Motor neuron (in vitro differentiated cells): ENCODE data around the gene SESN3. TPM values are rescaled to one million over a fixed set of nuclear protein-coding genes. Genes with fewer than 3 reads are reported as not detected.
A peak's percentile ranks its signal among the peaks of the same experiment; 100 is the strongest.

Experiments used
- ATAC-seq, 8 experiments: fragments of 200-7000 bp; cut with Tn5 transposase; replicated peaks in 6 of 8; 2 replicates each; pipeline ENCODE4 v1.8.0; 2021; ENCODE audit warnings: mild to moderate bottlenecking in 8 of 8, moderate library complexity in 8 of 8
- H3K27ac ChIP-seq, 2 donors: fragments of 250-450 bp; sonication (Bioruptor Pico); 2 replicates each; pipeline ENCODE4 v1.9.0; 2021; ENCODE audit warnings: antibody characterized with exemption in 2 of 2, mild to moderate bottlenecking in 2 of 2, moderate library complexity in 1 of 2
- H3K4me1 ChIP-seq, 2 donors: fragments of 250-450 bp; sonication (Bioruptor Pico); replicated peaks in 1 of 2; 2 replicates each; pipeline ENCODE4 v1.6.1; 2021; ENCODE audit warnings: antibody characterized with exemption in 2 of 2, mild to moderate bottlenecking in 2 of 2, moderate library complexity in 1 of 2
- H3K4me3 ChIP-seq, 5 donors: fragments of 250-450 bp; sonication (Bioruptor Pico); 2 replicates each; pipeline ENCODE4 v1.9.0; 2021; ENCODE audit warnings: antibody characterized with exemption in 5 of 5, mild to moderate bottlenecking in 5 of 5, moderate library complexity in 4 of 5
- WGBS, 10 experiments: fragments of 450-650 bp; shearing (Covaris generic); methylation state at CpG; one replicate each; pipeline ENCODE4 v1.0.0; 2022; 5-methylcytosine and 5-hydroxymethylcytosine counted together
- in situ Hi-C, 9 experiments: fragments of 400-800 bp; cut with MboI; loops; one replicate each; pipeline ENCODE4 v1.15.0; 2021; ENCODE audit warnings: low sequenced_read_pairs in 9 of 9, low pct_unique_long_range_greater_than_20kb in 2 of 9; ENCODE audit not compliant: unreplicated experiment in 9 of 9
- total RNA-seq, 8 experiments: library from RNA; unstranded; fragments of 300-600 nt; gene quantifications; 2 replicates each; pipeline versions ENCODE4 v1.2.3 to v1.2.4, GENCODE V29; 2022

SESN3 gene
- total RNA-seq, 8 experiments from 2014 or later, result 21.6 to 305 (median 82.1) TPM

GRCh38 chr11:95245038-95245437 is 14.0 kb upstream of the SESN3 start:
- WGBS, 10 experiments, result 0 to 100% (median 63%) methylated on average over 1 to 2 of the region's 3 CpGs; no CpG with 5 or more reads in 3 of the 10 experiments
- no peak overlapping the region for H3K27ac ChIP-seq
- ATAC-seq, result peak in 7 of 8 experiments; percentile 81 to 88 (median 85)
- in situ Hi-C loops, result loop anchor here in 1 of 9 experiments (25.0 kb wide), 1 partner anchor 317 kb away; no protein-coding TSS in a partner anchor
- H3K4me1 ChIP-seq, result peaks cover 0 to 8% of the 10 kb centered on the region in 2 donors
- H3K4me3 ChIP-seq, result no peak overlapping the region

- in situ Hi-C loops, result loop anchor here in 1 of 9 experiments (25.0 kb wide), 1 partner anchor 319 kb away; no protein-coding TSS in a partner anchor
- 20 to 75% (median 63%) methylated on average over 1 to 2 of the region's 2 CpGs for WGBS, 10 experiments
- no peak for ATAC-seq
Measured at GRCh38 chr11:95243673-95244072, 12.7 kb upstream of the SESN3 start.

GRCh38 chr11:95242845-95243605 is 12.0 kb upstream of the SESN3 start:
- Histone ChIP-seq H3K4me3 (no peak overlapping the region), H3K27ac (no peak overlapping the region), H3K4me1 (peaks cover 0 to 3% of the 10 kb centered on the region in 2 donors)
- 67 to 100% (median 84%) methylated on average over 2 to 6 of the region's 6 CpGs for WGBS, 10 experiments
- in situ Hi-C loops, result loop anchor here in 1 of 9 experiments (25.0 kb wide), 1 partner anchor 319 kb away; no protein-coding TSS in a partner anchor
- no peak for ATAC-seq

More at GRCh38 chr11:95243673-95244072, 12.7 kb upstream of the SESN3 start:
- H3K4me1 ChIP-seq, result peaks cover 0 to 4% of the 10 kb centered on the region in 2 donors
- H3K4me3 ChIP-seq, result no peak overlapping the region
- H3K27ac ChIP-seq, result no peak overlapping the region

GRCh38 chr11:95242091-95242844 is 11.3 kb upstream of the SESN3 start:
- Histone ChIP-seq H3K4me1 (peaks cover 0 to 3% of the 10 kb centered on the region in 2 donors), H3K27ac (no peak overlapping the region), H3K4me3 (no peak overlapping the region)
- no peak for ATAC-seq
- in situ Hi-C loops, result loop anchor here in 1 of 9 experiments (25.0 kb wide), 1 partner anchor 320 kb away; no protein-coding TSS in a partner anchor
- 39 to 77% (median 61%) methylated on average over 3 to 8 of the region's 8 CpGs for WGBS, 10 experiments

GRCh38 chr11:95241681-95242081 is 10.7 kb upstream of the SESN3 start:
- Histone ChIP-seq H3K27ac (no peak overlapping the region), H3K4me1 (peaks cover 0 to 3% of the 10 kb centered on the region in 2 donors), H3K4me3 (no peak overlapping the region)
- ATAC-seq, result peak in 1 of 8 experiments; percentile 32
- 66 to 100% (median 84%) methylated on average over 1 to 5 of the region's 5 CpGs; no CpG with 5 or more reads in 1 of the 10 experiments for WGBS, 10 experiments
- in situ Hi-C loops, result loop anchor here in 1 of 9 experiments (25.0 kb wide), 1 partner anchor 321 kb away; no protein-coding TSS in a partner anchor

- in situ Hi-C loops, result loop anchor here in 1 of 9 experiments (25.0 kb wide), 1 partner anchor 322 kb away; no protein-coding TSS in a partner anchor
- Histone ChIP-seq H3K27ac (no peak overlapping the region), H3K4me3 (no peak overlapping the region), H3K4me1 (peaks cover 0 to 2% of the 10 kb centered on the region in 2 donors)
- ATAC-seq, result no peak
- WGBS, 10 experiments, result 52 to 100% (median 92%) methylated on average over 1 to 5 of the region's 5 CpGs
Measured at GRCh38 chr11:95239871-95240649, 9.1 kb upstream of the SESN3 start.

GRCh38 chr11:95232666-95233065 is 1.7 kb upstream of the SESN3 start:
- 13 to 100% (median 40%) methylated on average over 2 to 3 of the region's 3 CpGs; no CpG with 5 or more reads in 2 of the 10 experiments for WGBS, 10 experiments
- H3K27ac ChIP-seq, result peak overlapping the region; percentile 85 to 86
- ATAC-seq, result no peak
- H3K4me3 ChIP-seq, result peak overlapping the region; percentile 43 to 88 (median 69)
- H3K4me1 ChIP-seq, result peaks cover 7 to 8% of the 10 kb centered on the region in 2 donors
- in situ Hi-C loops, result loop anchor here in 1 of 9 experiments (25.0 kb wide), 1 partner anchor 330 kb away; no protein-coding TSS in a partner anchor

- Histone ChIP-seq H3K4me3 (peak overlapping the region; percentile 43 to 88 (median 69)), H3K27ac (peak overlapping the region; percentile 85 to 86), H3K4me1 (peaks cover 7 to 8% of the 10 kb centered on the region in 2 donors)
- ATAC-seq, result peak; percentile 0 to 49 (median 36)
- 0 to 30% (median 6%) methylated on average over 3 to 22 of the region's 35 CpGs for WGBS, 10 experiments
- in situ Hi-C loops, result loop anchor here in 1 of 9 experiments (25.0 kb wide), 1 partner anchor 330 kb away; no protein-coding TSS in a partner anchor
Measured at GRCh38 chr11:95231881-95232605, 1.0 kb upstream of the SESN3 start.

- peak; percentile 2 to 42 (median 30) for ATAC-seq
- H3K4me1 ChIP-seq, result peaks cover 7 to 8% of the 10 kb centered on the region in 2 donors
- in situ Hi-C loops, result loop anchor here in 1 of 9 experiments (25.0 kb wide), 1 partner anchor 332 kb away; no protein-coding TSS in a partner anchor
- H3K4me3 ChIP-seq, result peak overlapping the region; percentile 56 to 88 (median 69)
- H3K27ac ChIP-seq, result peak overlapping the region; percentile 36 to 65
- no CpG with 5 or more reads among the region's 40 CpGs for WGBS, 10 experiments
Measured at GRCh38 chr11:95230810-95231126, 234 bp downstream of the SESN3 start.

GRCh38 chr11:95229993-95230809 is 801 bp downstream of the SESN3 start:
- H3K4me3 ChIP-seq, result peak overlapping the region; percentile 56 to 88 (median 69)
- peak overlapping the region; percentile 36 to 65 for H3K27ac ChIP-seq
- peaks cover 7 to 8% of the 10 kb centered on the region in 2 donors for H3K4me1 ChIP-seq
- ATAC-seq, result peak in 5 of 8 experiments; percentile 0 to 4 (median 1)
- in situ Hi-C loops, result loop anchor here in 1 of 9 experiments (25.0 kb wide), 1 partner anchor 332 kb away; no protein-coding TSS in a partner anchor
- 0 to 10% (median 0%) methylated on average over 1 to 14 of the region's 42 CpGs; no CpG with 5 or more reads in 1 of the 10 experiments for WGBS, 10 experiments
